H7 (cell line): ENCODE measurements around the gene BCAS1. TPM values are rescaled to one million over a fixed set of nuclear protein-coding genes. Genes with fewer than 3 reads are reported as not detected.

Experiments used
- DNase-seq: peaks from one replicate; pipeline ENCODE4 v3.0.0; 2012
- H3K27me3 ChIP-seq: 2 replicates; pipeline ENCODE4 v1.6.0; 2011; ENCODE audit warnings: mild to moderate bottlenecking, low read length; ENCODE audit not compliant: control insufficient read depth, insufficient read depth
- H3K36me3 ChIP-seq: replicated peaks from 2 replicates; pipeline ENCODE4 v1.5.1; 2011; ENCODE audit warnings: low read length; ENCODE audit not compliant: control insufficient read depth, insufficient read depth
- H3K4me3 ChIP-seq: 2 replicates; pipeline ENCODE4 v1.5.1; 2011; ENCODE audit warnings: low read depth, mild to moderate bottlenecking, control low read depth, low read length, moderate library complexity; ENCODE audit not compliant: insufficient read depth
- total RNA-seq: library from RNA; depleted of rRNA; stranded (reverse); fragments of >200 nt; shearing (Covaris generic); gene quantifications from 2 replicates; pipeline ENCODE4 v1.2.3, GENCODE V29; 2014

The BCAS1 gene
- total RNA-seq, 1 experiment from 2014 or later: 0.07 TPM

DNA sequence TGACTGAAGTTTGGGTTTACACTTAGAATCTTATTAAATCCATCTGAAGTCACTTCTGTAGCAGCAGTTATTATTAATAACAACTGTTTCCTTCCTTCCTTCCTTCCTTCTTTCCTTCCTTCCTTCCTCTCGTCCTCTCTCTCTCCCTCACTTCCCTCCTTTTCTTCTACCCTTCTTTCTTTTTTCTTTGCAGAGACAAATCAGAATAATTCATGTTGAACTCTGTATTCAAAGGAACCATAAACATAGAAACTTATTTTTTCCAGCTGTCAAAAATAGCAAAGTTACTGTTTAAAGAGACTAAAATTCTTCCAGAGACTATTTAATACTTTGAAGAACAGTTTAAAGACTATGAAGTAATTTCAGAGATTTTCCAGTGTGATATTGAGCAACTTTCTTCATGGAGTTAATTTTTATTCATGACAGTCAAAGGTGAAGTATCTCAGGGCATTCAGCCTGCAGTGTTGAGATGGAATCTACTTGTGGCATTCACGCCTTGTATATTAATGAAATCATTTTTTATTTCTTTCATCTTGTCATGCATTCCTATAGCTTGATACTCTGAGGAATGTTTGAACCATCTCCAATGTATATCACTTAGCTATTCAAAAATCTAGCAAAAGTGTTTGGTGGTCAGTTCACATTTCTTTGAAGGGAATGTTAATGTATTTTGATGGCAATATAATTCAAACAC is 109.7 kb downstream of the BCAS1 start:
- H3K36me3 ChIP-seq: no peaks in the 10 kb centered on the region
- H3K4me3 ChIP-seq: no peak overlapping the region
- DNase-seq: no peak
- no peaks in the 10 kb centered on the region for H3K27me3 ChIP-seq

DNA sequence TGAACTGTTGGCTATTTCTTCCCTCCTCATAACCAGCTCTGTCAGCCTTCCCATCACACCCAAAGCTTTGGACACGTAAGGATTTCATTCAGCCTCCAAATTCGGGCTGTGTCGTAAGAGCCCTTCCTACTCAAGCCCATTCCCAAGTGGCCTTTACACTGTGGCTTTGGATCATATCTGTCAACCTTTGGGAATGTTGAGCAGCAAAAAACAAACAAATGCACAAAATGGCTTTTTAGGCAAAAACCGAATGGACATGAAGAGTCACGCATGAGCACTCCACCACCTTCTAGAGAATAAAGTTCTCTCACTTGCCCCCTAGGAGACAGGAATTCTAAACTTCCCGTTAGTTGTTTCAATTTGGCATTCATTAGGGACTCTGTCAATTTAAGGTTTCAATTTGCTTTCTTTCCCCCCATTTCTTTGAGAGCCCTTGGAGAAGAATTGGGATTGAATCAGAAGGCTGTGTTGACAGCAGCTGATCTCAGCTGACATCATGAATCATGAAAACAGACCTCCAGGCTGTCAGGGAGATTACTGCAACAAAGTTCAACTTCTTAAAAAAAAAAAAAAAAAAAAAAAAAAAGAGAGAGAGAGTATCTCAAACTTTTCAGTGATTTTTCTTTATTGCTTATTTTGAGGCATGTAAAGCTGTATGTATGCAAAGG is 110.3 kb downstream of the BCAS1 start:
- no peak overlapping the region for H3K4me3 ChIP-seq
- no peaks in the 10 kb centered on the region for H3K27me3 ChIP-seq
- no peak for DNase-seq
- H3K36me3 ChIP-seq: no peaks in the 10 kb centered on the region

DNA sequence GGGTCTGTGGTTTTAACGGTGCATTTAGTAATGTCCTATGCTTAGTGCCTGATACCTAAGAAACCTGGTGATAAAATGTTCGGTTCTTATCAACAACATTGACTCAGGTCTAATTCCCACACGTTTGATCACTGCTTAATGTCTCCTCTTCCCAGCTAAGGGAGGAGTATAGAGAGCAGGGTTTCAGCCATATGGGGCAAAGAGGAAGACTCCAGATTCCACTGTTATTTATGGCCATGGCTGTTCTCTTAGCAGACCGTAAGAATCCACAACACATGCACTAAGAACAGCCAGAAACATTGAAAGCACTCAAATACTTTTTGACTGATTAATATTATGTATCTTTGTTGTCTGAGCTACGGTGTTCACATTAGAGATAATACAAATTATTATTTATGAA is 112.1 kb downstream of the BCAS1 start:
- H3K36me3 ChIP-seq: no peaks in the 10 kb centered on the region

DNA sequence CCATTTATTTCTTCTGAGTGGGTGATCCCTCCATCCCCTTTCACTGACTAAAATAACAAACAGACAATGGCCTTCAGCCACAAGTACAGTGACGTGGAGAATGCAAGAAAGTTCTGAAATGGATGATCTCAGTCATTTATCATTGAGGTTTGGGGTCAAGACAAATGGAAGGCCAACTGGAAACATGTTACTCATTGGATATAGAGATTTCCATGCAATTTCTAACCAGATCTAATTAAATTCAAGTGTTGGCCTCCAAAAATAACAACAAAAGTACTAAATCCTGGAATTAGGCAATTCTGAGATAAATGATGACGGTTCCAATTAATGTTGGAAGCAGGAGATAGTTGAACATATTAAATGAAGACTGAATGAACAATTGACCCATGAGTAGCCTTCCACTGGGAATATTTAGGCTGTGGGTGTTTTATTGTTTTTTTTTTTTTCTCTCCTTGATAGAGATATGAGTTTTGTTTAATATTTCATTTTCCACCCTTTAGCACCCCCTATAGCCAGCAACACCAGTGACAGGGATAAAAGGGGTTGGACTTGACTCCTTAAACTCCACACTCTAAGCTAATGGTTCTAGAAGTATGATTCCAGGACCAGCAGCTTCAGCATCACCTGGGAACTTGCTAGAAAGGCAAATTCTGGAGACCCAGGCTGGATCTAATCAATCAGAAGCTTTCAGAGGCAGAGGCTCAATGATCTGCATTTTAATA is 112.8 kb downstream of the BCAS1 start:
- no peak overlapping the region for H3K4me3 ChIP-seq
- no peaks in the 10 kb centered on the region for H3K27me3 ChIP-seq
- no peak for DNase-seq
- no peaks in the 10 kb centered on the region for H3K36me3 ChIP-seq

More for the DNA sequence above, 112.1 kb downstream of the BCAS1 start:
- H3K4me3 ChIP-seq: no peak overlapping the region
- DNase-seq: no peak
- no peaks in the 10 kb centered on the region for H3K27me3 ChIP-seq

DNA sequence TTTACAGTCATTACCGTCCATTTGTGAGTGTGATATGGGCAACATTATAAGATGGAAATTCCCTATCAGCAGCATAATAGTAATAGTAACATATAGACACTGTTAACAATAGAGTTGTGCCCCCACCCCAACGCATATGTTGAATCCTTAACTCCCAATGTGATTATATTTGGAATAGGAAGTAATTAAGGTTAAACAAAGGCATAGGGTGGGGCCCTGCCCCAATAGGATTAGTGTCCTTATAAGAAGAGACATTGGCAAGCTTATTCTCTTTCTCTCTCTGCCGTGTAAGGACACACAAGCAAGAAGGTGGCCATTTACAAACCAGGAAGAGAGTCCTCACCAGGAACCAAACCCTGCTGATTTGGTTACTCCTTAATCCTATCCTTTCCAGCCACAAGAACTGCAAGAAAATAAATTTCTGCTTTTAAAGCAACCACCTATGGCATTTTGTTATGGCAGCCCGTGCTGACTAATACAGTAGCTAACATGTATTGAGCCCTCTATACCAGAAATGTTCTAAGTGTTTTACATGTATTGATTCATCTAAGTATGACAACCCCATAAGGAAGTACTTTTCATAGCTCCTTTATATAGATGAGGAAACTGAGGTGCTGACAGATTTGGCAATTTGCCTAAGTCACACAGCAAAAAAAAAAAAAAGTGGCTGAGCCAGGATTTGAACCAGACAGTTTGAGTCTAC is 114.2 kb downstream of the BCAS1 start:
- H3K4me3 ChIP-seq: no peak overlapping the region
- H3K36me3 ChIP-seq: no peaks in the 10 kb centered on the region
- no peak for DNase-seq
- H3K27me3 ChIP-seq: no peaks in the 10 kb centered on the region

DNA sequence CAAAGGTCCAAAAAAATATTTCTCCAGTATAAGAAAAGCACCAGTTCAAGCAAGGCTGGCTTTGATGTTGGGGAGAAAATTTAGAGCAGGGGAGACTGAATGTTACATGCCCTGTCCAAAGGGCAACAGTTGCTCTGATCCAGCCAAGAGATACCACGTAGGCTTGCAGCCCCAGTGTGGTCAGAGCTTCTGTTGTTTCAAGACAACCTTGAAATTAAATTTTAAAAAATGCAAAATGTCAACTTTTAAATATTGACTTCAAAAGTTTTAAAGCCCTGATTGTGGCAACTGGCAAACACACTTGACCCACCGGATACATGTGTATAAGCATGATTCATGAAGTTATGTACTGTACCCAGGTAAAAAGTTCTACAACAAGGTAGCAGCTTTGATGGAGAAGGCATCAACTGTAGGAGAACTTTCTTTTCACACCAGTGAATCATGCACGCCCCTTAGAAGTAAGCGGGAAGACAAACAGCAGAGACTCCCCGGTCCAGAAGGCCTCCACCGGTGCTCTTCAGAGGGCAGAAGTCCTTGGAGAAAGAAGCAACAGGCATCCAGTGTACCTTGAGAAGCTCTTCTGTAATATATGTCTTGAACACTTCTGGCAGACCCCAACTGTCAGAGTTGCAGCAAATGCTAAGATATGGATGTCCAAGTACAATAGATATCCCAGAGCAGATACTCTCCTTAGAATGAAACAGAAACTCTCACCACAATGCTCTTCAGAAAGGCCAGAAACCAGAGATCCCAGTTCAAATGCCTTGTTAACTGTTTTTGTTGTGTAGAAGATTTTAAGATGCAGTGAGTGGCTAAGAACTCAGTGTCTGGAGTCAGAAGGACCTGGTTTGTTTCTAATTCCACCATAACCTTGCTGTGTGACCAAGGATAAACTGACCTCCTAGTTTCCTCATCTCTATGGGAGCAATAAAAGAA is 115.4 kb downstream of the BCAS1 start:
- no peak for DNase-seq
- H3K4me3 ChIP-seq: no peak overlapping the region
- no peaks in the 10 kb centered on the region for H3K27me3 ChIP-seq
- H3K36me3 ChIP-seq: no peaks in the 10 kb centered on the region

DNA sequence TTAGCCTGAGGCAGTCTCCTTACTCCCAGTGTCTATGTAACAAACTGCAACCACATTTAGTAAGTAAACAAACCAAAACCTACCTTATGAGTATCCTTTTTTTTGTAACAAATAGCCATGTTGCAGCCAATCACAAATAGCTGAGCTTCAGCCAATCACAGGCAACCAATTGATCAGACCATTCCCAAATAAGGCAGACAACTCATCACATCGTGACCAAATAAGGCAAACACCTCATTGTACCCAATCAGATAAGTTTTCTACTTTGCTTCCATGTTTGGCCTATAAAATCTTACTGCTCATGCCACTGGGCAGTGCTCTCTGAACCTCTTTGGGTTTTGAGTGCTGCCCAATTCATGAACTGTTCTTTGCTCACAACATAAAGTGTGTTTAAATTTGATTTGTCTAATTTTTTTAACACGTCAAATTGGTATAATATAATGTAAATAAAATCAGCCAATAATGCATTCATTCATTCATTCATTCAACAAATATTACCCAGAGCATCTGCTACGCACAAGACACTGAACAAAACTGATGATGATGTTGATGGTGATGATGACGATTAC is 117.8 kb downstream of the BCAS1 start:
- no peaks in the 10 kb centered on the region for H3K27me3 ChIP-seq
- H3K36me3 ChIP-seq: no peaks in the 10 kb centered on the region
- no peak for DNase-seq
- H3K4me3 ChIP-seq: no peak overlapping the region

DNA sequence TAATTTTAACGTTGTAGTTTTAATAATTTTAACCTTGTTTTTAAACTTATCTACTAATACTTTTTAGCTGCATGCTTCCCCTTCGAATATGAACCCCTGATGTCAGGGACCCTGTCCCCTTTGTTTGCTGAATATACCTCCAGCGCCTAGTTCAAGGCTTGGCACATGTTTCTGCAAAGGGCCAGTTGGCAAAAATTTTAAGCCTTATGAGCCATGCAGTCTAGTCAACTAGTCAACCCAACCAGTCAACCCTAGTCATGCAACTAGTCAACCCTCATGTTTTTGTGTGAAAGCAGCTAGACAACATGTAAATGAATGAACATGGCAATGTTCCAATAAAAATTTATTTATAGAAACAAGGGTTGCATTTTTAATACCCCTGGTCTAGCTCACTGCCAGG is 119.8 kb downstream of the BCAS1 start:
- no peak overlapping the region for H3K4me3 ChIP-seq
- H3K27me3 ChIP-seq: no peaks in the 10 kb centered on the region
- no peaks in the 10 kb centered on the region for H3K36me3 ChIP-seq
- DNase-seq: no peak

DNA sequence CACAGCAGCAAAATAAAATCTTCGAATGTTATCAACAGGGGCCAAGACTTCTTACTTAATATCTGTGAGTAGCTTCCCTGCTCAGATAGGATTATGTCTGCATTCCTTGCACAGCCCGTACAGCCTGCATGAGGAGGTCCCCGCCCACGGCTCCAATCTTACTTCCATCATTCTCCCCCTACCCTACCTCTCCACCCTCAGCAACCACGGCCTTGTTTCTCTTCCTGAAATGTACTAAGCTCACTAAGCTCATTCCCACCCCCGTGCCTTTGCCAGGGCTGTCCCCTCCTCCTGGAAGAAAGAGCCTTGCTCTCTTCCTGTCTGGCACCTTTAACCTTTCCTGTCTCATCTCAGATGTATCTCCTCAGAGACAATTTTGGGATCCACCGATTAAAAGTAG is 120.4 kb downstream of the BCAS1 start:
- H3K36me3 ChIP-seq: no peaks in the 10 kb centered on the region
- DNase-seq: no peak
- H3K4me3 ChIP-seq: no peak overlapping the region
- no peaks in the 10 kb centered on the region for H3K27me3 ChIP-seq

DNA sequence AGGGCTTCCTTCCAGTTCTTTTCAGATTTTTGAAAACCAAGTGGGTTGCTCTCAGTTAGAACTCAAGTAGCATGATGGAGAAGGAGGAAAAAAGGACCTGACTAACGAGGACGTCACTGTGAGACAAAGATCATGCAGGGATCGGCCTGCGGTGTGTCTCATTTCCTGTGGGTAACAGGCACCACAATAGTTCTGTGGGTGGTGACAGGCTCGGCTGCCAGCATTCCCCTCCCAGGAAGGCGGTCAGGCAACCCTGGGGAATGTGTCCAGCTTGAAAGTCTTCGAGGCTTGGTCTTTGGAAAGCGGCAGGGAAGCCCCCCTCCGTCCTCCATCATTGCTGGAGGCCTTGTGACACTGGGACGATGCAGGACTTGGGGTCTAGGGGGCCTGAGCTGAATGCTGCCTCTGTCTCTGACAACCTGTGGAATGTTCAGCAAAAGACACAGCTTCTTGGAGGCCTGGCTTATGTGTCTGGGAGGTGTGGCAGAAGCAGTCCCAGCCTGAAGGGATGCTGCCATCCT is 121.0 kb downstream of the BCAS1 start:
- DNase-seq: no peak
- Histone ChIP-seq H3K4me3 (no peak overlapping the region), H3K27me3 (no peaks in the 10 kb centered on the region), H3K36me3 (no peaks in the 10 kb centered on the region)

DNA sequence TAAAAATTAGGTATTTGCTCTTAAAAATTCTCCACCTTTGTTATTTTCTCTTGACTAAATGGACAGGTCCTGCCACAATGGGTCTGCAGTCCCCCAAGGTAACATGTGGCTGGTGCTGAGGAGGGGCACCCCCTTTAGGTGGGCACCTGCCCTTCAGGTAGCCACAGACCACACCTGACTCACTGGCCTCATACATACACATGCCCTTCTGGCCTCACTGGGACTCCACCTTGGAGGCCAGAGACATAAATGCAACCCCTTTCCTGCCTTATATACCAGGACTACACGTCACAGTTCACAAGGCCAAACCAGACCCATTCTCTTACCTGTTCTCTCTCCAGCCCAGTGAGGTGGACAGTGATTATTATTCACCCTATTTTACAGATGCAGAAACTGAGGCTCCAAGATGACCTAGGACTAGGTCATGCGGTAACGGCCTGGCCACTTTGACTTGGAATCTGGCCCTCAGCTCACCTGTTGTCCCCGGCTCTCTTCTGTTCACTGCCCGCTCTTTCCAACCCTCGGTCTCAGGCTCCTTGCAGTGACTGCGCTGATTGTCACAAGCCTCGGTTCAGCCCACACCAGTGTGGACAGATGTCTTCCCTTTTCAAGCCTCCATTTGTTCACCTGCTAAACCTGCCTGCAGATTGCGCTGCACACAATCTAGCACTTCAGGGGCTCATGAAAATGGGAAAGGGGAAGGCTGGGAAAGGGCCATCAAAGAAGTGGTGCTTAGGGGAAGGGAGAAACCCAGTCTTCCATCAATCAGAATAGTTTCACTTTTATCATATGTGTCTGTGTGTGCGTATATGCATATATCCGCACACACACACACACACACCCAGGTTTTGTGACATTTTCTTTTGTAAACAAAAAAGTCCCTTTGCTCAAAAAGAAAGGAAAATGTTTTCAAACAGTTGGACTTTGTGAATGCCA is 121.7 kb downstream of the BCAS1 start:
- no peak for DNase-seq
- H3K4me3 ChIP-seq: no peak overlapping the region
- no peaks in the 10 kb centered on the region for H3K27me3 ChIP-seq
- H3K36me3 ChIP-seq: no peaks in the 10 kb centered on the region

DNA sequence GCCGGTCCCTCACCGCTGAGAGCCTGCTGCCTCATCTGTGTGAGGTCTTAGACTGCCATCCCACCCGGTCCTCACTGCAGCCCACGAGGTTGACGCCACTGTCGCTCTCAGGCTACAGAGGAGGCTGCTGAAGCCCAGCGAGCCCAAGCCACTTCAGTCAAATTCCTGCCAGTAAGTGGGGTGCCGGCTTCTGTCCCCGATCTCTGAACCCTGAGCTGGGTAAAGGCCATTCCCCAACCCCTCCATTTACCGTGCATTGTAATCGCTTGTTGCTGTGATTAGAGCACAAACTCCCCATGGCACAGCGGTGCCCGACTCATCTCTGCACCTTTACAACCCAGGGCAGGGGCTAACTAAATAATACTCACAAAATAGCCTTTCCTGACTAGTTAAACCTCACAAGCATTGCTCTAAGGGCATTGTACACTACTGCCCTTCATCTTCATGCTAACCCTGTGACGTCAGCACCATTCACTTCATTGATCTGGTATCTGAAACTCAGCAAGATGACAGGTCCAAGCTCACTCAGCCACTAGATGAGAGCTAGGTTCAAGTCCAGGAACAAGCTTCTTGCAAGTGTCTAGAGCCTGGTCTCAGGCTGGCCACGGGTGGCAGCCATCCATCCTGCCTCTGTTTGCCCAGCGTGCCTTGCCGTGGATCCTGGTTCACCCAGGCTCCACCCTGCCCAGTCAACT is 122.7 kb downstream of the BCAS1 start:
- DNase-seq: no peak
- Histone ChIP-seq H3K27me3 (no peaks in the 10 kb centered on the region), H3K36me3 (no peaks in the 10 kb centered on the region), H3K4me3 (no peak overlapping the region)
